IMR-90 (cell line): ENCODE results near the gene SIRT5. TPM values are rescaled to one million over a fixed set of nuclear protein-coding genes. Genes with fewer than 3 reads are reported as not detected.

Source experiments
- ATAC-seq: fragments of 200-7000 bp; cut with Tn5 transposase; 2 replicates; pipeline ENCODE4 v1.9.1; 2020; ENCODE audit warnings: low read depth, mild to moderate bottlenecking, moderate library complexity
- BruUV-seq: library from RNA; stranded (reverse); fragments of 400-500 nt; replicated peaks from 2 replicates; lab custom pipeline; 2021; lab: Mats Ljungman, UMichigan
- CTCF ChIA-PET: fragments of 300-600 bp; formaldehyde crosslinking; extraction: SDS; loops from one replicate; lab custom pipeline; 2021; ENCODE audit warnings: antibody characterized with exemption; lab: Yijun Ruan, JAX
- POLR2A ChIA-PET: fragments of 300-600 bp; sonication (Branson Sonifier 250); formaldehyde crosslinking; loops from one replicate; lab custom pipeline; 2022; ENCODE audit warnings: antibody characterized with exemption; ENCODE audit not compliant: unreplicated experiment; lab: Charles Lee
- DNase-seq: peaks from one replicate; pipeline ENCODE4 v3.0.0; 2013
- H2AFZ ChIP-seq: replicated peaks from 2 replicates; pipeline ENCODE3; 2013; ENCODE audit warnings: low read length, mild to moderate bottlenecking; ENCODE audit not compliant: poor library complexity
- H2AK5ac ChIP-seq: 2 replicates; pipeline ENCODE4 v1.6.1; 2013; ENCODE audit warnings: low read depth, low read length, inconsistent platforms
- H2AK9ac ChIP-seq: replicated peaks from 2 replicates; pipeline ENCODE3; 2013; ENCODE audit warnings: mild to moderate bottlenecking, low read depth, low read length, moderate library complexity; ENCODE audit not compliant: poor library complexity
- H2BK120ac ChIP-seq: 2 replicates; pipeline ENCODE4 v1.6.1; 2013; ENCODE audit warnings: low read depth, low read length, inconsistent platforms
- H2BK15ac ChIP-seq: 3 replicates; pipeline ENCODE4 v1.6.1; 2013; ENCODE audit warnings: low read depth, low read length, inconsistent platforms
- H2BK20ac ChIP-seq: 2 replicates; pipeline ENCODE4 v1.6.1; 2013; ENCODE audit warnings: low read depth, mild to moderate bottlenecking, inconsistent platforms, low read length, moderate library complexity
- H2BK5ac ChIP-seq: 2 replicates; pipeline ENCODE4 v1.6.1; 2013; ENCODE audit warnings: mild to moderate bottlenecking, low read depth, low read length, inconsistent platforms; ENCODE audit not compliant: poor library complexity, severe bottlenecking
- H3K14ac ChIP-seq: replicated peaks from 2 replicates; pipeline ENCODE4 v1.6.1; 2013; ENCODE audit warnings: low read depth, low read length, inconsistent platforms
- H3K18ac ChIP-seq: 2 replicates; pipeline ENCODE4 v1.6.1; 2013; ENCODE audit warnings: low read depth, low read length, control low read depth
- H3K23ac ChIP-seq: 2 replicates; pipeline ENCODE4 v1.6.1; 2013; ENCODE audit warnings: low read depth, low read length, inconsistent platforms
- H3K27ac ChIP-seq: 2 replicates; pipeline ENCODE4 v1.5.1; 2013; ENCODE audit warnings: mild to moderate bottlenecking, control low read depth, low read length; ENCODE audit not compliant: insufficient read depth
- H3K27me3 ChIP-seq: 2 replicates; pipeline ENCODE4 v1.6.1; 2013; ENCODE audit warnings: low read length; ENCODE audit not compliant: control insufficient read depth, insufficient read depth
- H3K36me3 ChIP-seq: 2 replicates; pipeline ENCODE4 v1.6.1; 2013; ENCODE audit warnings: low read length, mixed read lengths; ENCODE audit not compliant: control insufficient read depth, insufficient read depth
- H3K4ac ChIP-seq: 2 replicates; pipeline ENCODE4 v1.6.1; 2013; ENCODE audit warnings: low read depth, low read length, inconsistent platforms
- H3K4me1 ChIP-seq: 2 replicates; pipeline ENCODE4 v1.6.1; 2013; ENCODE audit warnings: low read length, mixed read lengths; ENCODE audit not compliant: control insufficient read depth, insufficient read depth
- H3K4me2 ChIP-seq: 2 replicates; pipeline ENCODE4 v1.6.1; 2013; ENCODE audit warnings: low read depth, mild to moderate bottlenecking, control low read depth, low read length, moderate library complexity
- H3K4me3 ChIP-seq: 2 replicates; pipeline ENCODE4 v1.5.1; 2013; ENCODE audit warnings: low read depth, mild to moderate bottlenecking, control low read depth, low read length, moderate library complexity; ENCODE audit not compliant: insufficient read depth
- H3K56ac ChIP-seq: 2 replicates; pipeline ENCODE4 v1.6.1; 2013; ENCODE audit warnings: low read length, inconsistent platforms; ENCODE audit not compliant: insufficient read depth; ENCODE audit errors: extremely low read depth
- H3K79me1 ChIP-seq, 2 experiments: 2 replicates each; pipeline ENCODE4 v1.6.1; 2013; ENCODE audit warnings: low read length in 2 of 2, inconsistent platforms in 1 of 2, low read depth in 1 of 2
- H3K9ac ChIP-seq: 2 replicates; pipeline ENCODE4 v1.6.1; 2013; ENCODE audit warnings: low read depth, low read length, control low read depth
- H3K9me1 ChIP-seq: 2 replicates; pipeline ENCODE4 v1.6.1; 2013; ENCODE audit warnings: low read length, inconsistent platforms; ENCODE audit not compliant: insufficient read depth
- H3K9me3 ChIP-seq: 2 replicates; pipeline ENCODE4 v1.6.1; 2013; ENCODE audit warnings: low read length; ENCODE audit not compliant: control insufficient read depth, insufficient read depth
- H4K20me1 ChIP-seq: 2 replicates; pipeline ENCODE4 v1.6.1; 2013; ENCODE audit warnings: low read length, inconsistent platforms; ENCODE audit not compliant: insufficient read depth
- H4K5ac ChIP-seq: 2 replicates; pipeline ENCODE4 v1.6.1; 2013; ENCODE audit warnings: mild to moderate bottlenecking, low read depth, low read length, control low read depth
- H4K8ac ChIP-seq, 2 experiments: 2 replicates each; pipeline ENCODE4 v1.6.1; 2013; ENCODE audit warnings: low read depth in 2 of 2, low read length in 2 of 2, control low read depth in 1 of 2, inconsistent platforms in 1 of 2
- H4K91ac ChIP-seq: 2 replicates; pipeline ENCODE4 v1.6.1; 2013; ENCODE audit warnings: low read depth, low read length, inconsistent platforms; ENCODE audit not compliant: insufficient read depth
- BHLHE40 ChIP-seq: fragments of 150-350 bp; IDR thresholded peaks from 2 replicates; pipeline ENCODE4 v1.6.1; 2016; ENCODE audit warnings: mild to moderate bottlenecking, low read depth, low read length
- CHD1 ChIP-seq: IDR thresholded peaks from 2 replicates; pipeline ENCODE4 v1.6.1; 2012; ENCODE audit warnings: low read depth, low read length, improper control_type of control experiment
- ELK1 ChIP-seq: fragments of 150-350 bp; IDR thresholded peaks from 2 replicates; pipeline ENCODE4 v1.6.1; 2016; ENCODE audit warnings: low read depth, mild to moderate bottlenecking, low read length, moderate library complexity, borderline replicate concordance
- WGBS, 2 experiments: methylation state at CpG; one replicate each; pipeline versions ENCODE4 v1.1.5 to v1.1.7; 2013; ENCODE audit warnings: missing lambda C conversion rate in 2 of 2; ENCODE audit not compliant: insufficient read length in 1 of 2; ENCODE audit errors: extremely low coverage in 2 of 2; 5-methylcytosine and 5-hydroxymethylcytosine counted together
- dilution Hi-C: fragments of 300-500 bp; cut with HindIII; formaldehyde crosslinking; loops from one replicate; pipeline ENCODE4 v1.14.3; 2018; ENCODE audit warnings: low sequenced_read_pairs; ENCODE audit not compliant: unreplicated experiment
- in situ Hi-C: fragments of 300-500 bp; cut with MboI; formaldehyde crosslinking; loops from 3 replicates; pipeline ENCODE4 v1.14.3; 2019; ENCODE audit warnings: low sequenced_read_pairs, inconsistent platforms, mixed read lengths
- intact Hi-C: fragments of 100-400 bp; cut with micrococcal nuclease; formaldehyde crosslinking; loops from 2 replicates; pipeline ENCODE4 v1.10.0; 2022
- polyA plus RNA-seq, 3 experiments: library from polyadenylated mRNA; depleted of rRNA; stranded (reverse); fragments of >200 nt; gene quantifications; 2 replicates each; pipeline ENCODE4 v1.2.3, GENCODE V29; 2012; ENCODE audit warnings: low replicate concordance in 1 of 3
- total RNA-seq: library from RNA; depleted of rRNA; stranded (reverse); fragments of >200 nt; gene quantifications from 2 replicates; pipeline ENCODE4 v1.2.3, GENCODE V29; 2012

SIRT5 gene
- total and polyA plus RNA-seq, 2 of the 4 experiments (the other 2 are of a cell fraction), result 4.7 to 5.2 TPM

DNA sequence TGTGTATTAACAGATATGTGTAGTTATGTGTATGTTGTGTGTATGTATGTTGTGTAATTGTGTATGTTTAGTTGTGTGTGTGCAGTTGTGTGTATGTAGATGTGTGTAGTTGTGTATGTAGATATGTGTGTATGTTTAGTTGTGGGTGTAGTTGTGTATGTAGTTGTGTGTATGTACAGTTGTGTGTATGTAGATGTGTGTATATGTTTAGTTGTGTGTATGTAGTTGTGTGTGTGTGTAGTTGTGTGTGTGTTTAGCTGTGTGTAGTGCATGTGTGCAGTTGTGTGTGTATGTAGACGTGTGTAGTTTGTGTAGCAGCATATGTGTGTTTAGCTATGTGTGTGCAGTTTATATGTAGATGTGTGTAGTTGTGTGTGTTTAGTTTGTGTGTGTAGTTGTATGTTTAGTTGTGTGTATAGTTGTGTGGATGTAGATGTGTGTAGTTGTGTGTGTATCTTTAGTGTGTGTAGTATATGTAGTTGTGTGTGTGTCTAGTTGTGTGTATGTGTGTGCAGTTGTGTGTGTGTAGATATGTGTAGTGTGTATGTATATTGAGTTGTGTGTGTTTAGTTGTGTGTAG lies 16.3 kb downstream of the SIRT5 start:
- CTCF ChIA-PET, result no interaction called here
- dilution Hi-C loops, result no loop called here

More for the DNA sequence above, 16.3 kb downstream of the SIRT5 start:
- no TSS peak for BruUV-seq
- H2BK5ac ChIP-seq, result peak overlapping the region; percentile 86
- no peak overlapping the region for H3K23ac ChIP-seq
- TF ChIP-seq BHLHE40 (no peak), ELK1 (no peak), CHD1 (no peak)
- POLR2A ChIA-PET, result no interaction called here
- H3K4ac ChIP-seq, result no peak overlapping the region
- no peak overlapping the region for H2BK20ac ChIP-seq
- intact Hi-C loops, result no loop called here
- H3K9me3 ChIP-seq, result no peaks in the 10 kb centered on the region
- H4K91ac ChIP-seq, result no peak overlapping the region
- no peaks in the 10 kb centered on the region for H3K27me3 ChIP-seq
- H3K56ac ChIP-seq, result no peak overlapping the region
- DNase-seq (no peak), ATAC-seq (no peak)
- H3K4me1 ChIP-seq, result peaks cover 18% of the 10 kb centered on the region
- WGBS, 2 experiments, result 71% methylated on average over 1 of the region's 1 CpG; no CpG with 5 or more reads in 1 of the 2 experiments
- peaks cover 15% of the 10 kb centered on the region for H3K36me3 ChIP-seq
- no peak overlapping the region for H2AK5ac ChIP-seq
- H3K4me2 ChIP-seq, result no peak overlapping the region
- H3K27ac ChIP-seq, result no peak overlapping the region
- H3K79me1 ChIP-seq, result peaks cover 0 to 11% of the 10 kb centered on the region in 2 experiments; a peak in 2 of 4 replicates
- H3K14ac ChIP-seq, result no peak overlapping the region
- H3K9ac ChIP-seq, result no peak overlapping the region
- in situ Hi-C loops, result no loop called here
- no peak overlapping the region for H3K18ac ChIP-seq
- H2AFZ ChIP-seq, result no peak overlapping the region
- no peaks in the 10 kb centered on the region; the same call in 1 of the 2 replicates for H4K20me1 ChIP-seq
- peaks cover 13% of the 10 kb centered on the region for H3K9me1 ChIP-seq
- no peak overlapping the region for H2AK9ac ChIP-seq
- H3K4me3 ChIP-seq, result no peak overlapping the region
- no peak overlapping the region for H4K5ac ChIP-seq
- H2BK120ac ChIP-seq, result no peak overlapping the region
- no peak overlapping the region for H4K8ac ChIP-seq
- no peak overlapping the region for H2BK15ac ChIP-seq
